HG03439 (cell line): Measurements from ENCODE around the gene RPL34.
"Not testable (repeated sequence)": the region's sequence is repeated elsewhere in the genome, so short reads cannot be mapped to it uniquely, and the experiment has no call there.

ENCODE experiments used
- ATAC-seq: cut with Tn5 transposase; IDR thresholded peaks from one replicate; pipeline ENCODE4 v1.9.1; 2021; ENCODE audit warnings: mild to moderate bottlenecking, moderate library complexity; ENCODE audit not compliant: unreplicated experiment

Gene RPL34

DNA sequence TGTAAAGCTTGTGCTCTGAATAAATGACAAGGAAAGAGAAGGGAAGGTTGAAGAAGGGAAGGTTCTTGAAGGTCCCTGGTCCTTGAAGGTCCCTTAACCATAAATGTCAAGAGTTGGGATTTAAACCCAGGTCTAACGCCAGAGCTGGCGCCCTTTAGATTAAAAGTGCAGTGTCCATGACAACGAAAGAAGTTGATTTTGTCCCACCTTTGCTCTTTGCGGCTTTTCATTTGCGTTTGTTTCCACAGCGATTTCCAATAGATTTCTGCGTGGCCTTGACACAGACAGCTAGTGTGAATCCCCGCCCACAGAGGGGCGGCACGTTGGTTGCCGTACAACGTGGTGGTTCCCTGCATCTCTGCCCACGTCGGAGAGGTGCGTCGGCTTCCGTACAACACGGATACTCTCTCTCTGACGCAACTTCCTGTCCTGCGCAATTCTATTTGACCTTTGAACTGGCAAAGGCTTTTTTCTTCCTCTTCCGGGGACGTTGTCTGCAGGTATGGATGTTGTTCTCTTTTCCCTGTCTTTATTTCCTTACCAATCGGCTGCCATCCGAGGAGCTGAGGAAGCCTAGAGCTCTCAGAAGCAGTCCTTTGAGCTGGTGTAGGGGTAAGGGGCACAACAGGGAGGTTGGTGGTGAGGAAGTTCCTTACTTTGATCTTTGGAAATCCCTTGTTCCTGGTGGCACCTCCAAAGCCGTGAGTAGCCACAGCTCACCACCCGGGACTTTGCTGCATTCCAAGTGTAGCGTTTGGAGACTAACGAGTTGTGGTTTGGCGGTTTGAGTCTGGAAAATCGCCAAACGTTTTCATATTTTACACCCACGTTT is at the start of gene RPL34:
Gene RPL34, plus strand, starts transcription at position 476 of the 832 bp plus-strand sequence. CDS start 1,384 bp downstream, outside the sequence.
- ATAC-seq, result peak; percentile 100

DNA sequence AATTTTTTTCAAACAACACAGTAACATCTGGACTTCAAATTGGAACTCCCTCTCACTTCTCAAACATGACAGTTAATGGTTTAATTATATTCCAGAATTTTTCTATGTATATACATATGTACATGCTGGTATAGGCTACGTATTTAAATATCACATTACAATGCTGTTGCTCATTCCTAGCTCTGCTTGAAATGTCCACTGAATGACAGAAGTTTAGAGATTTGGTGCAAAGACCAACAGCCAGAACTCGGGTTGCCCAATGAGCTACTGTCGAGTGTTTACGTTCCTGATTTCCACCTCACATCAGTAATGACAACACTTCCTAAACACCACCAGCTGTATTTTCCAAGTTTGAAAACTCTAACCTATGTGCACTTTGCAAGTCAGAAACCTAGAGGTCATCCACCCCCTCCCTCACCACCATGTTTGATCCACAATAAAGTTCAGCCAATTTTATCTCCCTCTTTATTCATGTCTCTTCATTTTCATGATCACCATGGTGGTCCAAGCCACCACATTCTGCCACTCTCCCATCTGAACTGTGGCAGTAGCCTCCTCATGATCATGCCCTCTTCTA is 49.3 kb upstream of the RPL34 start:
- ATAC-seq, result no peak

DNA sequence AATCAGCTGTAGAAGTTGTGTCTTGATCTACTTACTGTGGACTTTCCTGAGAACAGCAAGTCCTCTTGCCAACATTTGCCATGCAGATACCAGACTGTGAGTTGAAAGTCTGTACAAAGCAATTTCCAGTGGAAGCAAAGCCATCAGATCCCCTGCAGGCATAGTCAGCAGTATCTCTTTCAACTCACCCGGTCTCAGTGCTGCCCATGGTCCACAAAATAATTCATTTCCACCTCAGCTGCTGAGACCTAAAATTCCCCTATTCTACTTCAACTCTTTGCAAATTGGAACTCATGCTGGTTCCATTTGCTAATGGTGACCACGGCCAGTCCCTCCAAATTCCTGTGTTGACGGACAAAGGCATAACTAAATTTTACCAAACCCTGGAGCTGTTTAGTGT is 46.0 kb upstream of the RPL34 start:
- ATAC-seq, result no peak

DNA sequence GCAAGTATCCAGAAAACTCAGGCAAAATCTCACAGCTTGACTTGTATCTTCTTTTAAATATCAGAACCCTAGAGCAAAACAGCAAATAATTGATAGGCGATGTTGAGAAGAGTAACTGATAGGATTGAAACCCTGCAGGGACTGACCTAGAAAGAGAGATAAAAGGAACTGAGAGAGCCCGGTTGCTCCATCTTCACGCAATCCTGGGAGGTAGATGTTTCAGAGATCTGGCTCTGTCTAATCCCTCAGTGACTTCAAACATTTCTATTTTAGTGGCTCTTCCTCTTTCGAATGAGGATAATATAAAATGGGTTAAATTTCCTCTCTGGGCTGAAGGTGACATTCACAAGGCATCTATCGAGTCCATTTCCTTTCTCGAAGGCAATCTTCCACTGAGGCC is 39.3 kb upstream of the RPL34 start:
- ATAC-seq, result no peak

DNA sequence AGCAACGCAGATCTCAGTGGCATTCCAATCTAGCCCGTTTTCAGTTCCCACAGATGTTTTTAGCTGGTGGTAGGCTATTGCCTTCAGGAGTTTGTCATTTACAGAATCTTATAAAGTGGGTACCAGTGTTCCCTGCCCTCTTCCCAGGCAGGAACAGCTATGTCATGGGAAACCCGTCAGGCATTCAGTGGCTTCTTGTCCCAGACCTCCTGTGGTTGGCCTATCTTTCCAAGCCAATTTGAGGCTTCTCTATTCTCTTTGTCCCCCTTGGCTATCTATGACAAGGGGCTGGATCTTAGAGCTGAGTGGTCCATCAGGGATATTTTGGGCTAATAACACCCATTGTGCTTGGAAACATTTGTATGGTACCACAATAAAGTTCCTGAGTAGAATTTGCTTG is 33.6 kb upstream of the RPL34 start:
- no peak for ATAC-seq

DNA sequence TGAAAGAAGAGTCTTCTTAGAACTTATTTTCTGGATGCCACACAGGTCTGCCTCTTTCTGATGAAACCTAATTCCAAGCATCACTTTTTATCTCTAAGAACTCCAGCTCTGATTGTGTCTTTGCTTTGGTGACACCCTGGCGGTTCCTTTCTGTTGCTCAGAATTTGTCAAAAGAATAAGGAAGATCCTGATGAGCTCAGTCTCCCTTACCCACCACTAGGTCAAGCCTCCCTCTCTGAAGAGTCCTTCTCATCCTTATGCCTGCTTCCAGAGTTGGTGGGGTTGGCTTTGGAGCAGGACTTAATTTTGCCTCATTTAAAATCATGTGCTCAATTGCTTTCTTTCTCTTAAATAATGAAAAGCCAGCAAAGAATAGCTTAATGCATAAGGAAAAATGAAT is 31.5 kb upstream of the RPL34 start:
- no peak for ATAC-seq

DNA sequence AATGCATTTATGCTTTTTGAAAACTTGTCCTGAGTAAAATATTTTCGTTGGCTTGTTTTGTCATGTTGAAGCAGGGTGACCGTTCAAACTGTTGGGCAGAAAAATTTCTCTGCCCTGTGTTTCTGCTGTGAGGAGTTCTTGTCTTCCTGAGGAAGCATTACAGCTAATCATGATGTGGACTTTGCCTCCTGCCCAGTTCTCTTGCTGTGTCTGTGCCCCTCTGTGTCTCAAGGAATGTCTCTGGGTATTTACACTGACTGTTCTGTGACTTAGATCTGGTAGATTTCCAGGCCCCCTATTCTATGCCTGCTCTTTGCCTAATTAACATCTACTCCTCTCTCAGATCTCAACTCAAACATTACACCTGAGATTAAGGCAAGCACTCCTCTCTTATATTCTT is 30.4 kb upstream of the RPL34 start:
- no peak for ATAC-seq

DNA sequence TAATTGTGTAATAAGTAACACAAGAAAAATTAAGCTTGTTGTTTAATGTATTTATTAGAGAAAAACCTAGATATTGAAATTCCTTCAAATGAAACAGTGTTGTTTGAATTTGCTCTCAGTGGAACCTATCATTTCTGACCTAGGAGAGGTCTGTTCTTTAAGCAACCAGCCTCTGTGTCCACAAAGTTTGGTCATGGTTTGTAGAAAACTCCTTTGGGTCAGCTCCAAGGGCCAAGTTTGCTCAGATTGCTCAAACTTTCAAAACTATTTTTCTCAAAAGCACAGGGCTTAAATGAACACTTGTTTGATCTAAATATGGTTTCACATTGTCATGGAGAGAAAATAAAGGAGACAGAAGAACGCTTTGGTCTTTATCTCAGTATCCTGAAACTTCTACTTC is 29.6 kb upstream of the RPL34 start:
- no peak for ATAC-seq

DNA sequence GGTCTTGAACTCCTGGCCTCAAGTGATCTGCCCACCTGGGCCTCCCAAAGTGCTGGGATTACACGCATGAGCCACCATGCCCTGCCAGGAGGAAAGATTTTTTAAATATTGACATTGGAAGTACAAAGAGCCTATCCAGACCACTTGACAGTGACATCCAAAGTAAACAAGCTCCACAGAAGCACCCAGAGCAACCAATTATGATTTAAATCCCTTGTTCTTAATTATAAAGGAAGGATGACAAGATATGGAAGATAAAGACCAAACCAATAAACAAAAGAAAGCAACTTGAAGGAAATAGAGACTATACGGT is 27.7 kb upstream of the RPL34 start:
- ATAC-seq, result no peak

DNA sequence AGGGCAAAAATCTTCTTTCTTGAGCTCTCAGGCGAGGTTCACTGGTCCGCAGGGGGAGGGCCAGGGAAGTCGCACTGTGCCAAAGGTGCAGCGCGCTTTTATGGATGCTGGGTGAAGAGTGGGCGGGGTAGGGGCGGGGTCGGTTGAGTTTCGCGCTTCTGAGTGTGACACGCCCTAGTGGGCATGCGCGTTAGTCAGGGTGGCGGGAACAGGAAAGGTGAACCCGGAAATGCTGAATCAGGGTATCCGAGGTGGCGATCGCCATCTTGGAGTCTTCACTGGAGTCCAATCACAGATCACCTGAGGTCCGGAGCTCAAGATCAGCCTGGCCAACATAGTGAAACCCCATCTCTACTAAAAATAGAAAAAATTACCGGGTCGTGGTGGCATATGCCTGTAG is 26.1 kb upstream of the RPL34 start:
- not testable (repeated sequence) for ATAC-seq

DNA sequence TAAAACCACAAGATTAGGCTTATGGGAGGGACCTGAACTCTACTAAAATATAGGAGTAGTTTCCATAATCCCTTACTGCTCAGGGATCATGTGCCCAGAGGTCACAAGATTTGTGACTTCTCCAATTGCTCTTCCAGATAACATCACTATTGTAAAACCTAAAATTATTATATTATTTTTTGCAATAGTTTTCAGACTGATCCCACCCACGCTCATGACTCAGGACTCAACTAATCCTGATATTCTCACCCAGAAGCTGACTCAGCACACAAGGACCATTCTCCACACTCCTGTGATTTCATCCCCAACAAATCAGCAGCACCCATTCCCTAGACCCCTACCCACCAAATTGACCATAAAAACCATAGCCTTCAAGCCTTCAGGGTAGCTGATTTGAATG is 24.0 kb upstream of the RPL34 start:
- ATAC-seq, result no peak

DNA sequence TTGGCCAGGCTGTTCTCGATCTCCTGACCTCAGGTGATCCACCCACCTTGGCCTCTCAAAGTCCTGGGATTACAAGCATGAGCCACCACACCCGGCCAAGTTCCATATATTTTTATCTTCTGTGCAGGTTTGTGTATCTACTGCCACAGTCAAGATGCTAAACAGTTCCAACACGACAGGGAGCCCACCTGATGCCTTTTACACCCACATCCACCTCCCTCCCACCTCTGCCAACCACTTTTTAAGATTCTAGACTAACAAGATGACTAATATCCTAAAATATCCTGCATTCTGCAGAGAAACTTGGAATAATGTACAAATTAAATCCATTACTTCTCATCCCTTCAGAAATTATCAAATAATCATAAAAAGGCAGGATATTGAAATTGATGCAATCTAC is 19.3 kb upstream of the RPL34 start:
- ATAC-seq, result no peak

DNA sequence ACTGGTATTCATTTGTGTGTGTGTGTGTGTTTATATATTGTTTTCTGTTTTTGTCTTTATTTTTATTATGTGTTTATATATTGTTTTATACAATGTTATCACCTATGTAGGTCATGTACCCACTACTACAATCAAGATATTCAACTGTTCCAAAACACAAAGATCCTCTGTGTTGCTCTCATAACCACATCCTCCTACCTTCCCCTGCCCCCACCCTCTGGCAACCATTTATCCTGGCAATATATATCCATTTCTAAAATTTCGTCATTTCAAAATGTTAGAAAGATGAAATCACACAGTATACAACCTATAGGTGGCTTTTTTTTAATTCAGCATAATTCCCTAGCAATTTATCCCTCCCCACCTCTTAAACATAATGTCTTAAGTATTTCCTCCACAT is 18.8 kb upstream of the RPL34 start:
- no peak for ATAC-seq

DNA sequence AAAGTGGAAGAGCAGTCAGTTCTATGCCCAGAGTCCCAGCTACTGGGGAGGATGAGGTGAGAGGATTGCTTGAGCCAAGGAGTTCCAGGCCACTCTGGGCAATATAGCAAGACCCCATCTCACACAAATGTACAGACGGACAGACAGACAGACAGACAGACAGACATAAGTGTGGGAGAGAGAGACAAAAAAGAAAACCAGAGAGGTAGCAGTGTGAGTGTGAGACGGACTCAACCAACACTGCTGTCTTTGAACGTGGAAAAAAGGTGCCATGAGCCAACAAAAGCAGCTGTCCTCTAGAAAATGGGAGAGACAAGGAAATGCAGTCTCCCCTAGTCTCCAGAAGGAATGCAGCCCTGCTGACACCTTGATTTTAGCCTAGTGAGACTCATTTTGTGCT is 18.2 kb upstream of the RPL34 start:
- ATAC-seq, result no peak

DNA sequence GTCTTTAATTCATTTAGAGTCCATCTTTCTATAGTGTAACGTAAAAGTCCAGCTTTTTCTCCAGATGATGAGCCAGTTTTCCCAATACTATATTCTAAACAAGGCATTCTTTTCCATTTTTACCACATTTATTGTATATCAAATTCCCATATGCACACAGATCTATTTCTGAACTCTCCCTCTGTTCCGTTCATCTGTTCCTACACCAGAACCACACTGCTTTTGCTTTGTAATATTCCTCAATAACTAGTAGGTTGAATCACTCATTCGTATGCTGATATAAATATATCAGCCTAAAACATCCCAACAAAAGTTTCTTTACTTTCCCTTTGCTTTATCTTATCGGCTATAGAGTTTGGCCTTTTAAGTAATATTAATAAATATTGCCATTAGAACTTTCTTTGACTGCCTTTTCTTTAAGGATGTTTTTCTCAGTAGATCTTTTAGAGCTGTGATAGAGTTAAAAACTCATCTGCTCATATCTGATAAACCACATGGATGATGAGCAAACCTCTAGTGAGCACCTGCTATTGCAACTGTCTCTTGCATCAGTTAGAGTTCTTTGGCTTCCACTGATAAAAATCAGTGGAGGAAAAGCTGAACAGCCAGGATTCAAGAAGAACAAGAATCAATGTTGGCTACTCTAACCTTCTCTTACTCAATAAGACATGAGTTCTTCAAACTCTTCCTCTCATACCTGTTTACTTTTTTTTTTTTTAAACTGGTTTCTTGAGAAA is 13.1 kb upstream of the RPL34 start:
- no peak for ATAC-seq

DNA sequence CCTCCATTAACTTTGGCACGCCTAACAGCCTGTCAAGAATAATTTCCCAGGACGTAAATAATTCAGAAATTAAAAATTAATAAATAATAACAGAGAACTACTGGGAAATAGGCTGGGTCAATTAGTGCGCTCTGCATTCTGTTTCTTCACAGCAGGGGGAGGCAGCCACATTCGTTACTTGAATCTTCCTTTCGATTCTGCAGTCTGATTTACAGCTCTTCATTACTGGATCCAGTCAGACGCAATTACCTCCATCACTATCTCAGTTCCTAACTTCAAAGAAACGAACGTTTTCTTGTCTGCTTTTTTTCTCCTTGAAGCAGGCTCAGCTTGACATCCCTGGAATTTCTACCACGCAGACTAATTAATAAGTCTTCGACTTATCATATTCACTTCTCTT is 9.0 kb upstream of the RPL34 start:
- ATAC-seq, result no peak

DNA sequence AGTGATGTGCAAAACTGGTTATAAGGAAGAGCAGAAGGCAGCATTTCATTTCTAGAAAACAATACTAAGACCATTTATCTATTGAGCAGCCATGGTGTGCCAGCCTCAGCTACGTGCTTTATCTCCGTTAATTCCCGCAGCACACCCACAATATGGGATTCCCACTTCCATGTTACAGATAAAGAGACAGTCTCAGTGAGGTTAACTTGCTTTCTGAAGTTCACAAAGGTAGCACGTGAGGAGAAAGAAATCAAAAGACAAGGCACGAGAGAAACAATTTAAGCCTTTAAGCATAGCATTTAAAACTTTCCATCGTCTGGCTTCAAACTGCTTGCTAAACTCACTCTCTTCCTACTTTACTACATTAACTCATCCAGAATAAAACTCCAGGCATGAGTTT is 8.0 kb upstream of the RPL34 start:
- ATAC-seq, result no peak

DNA sequence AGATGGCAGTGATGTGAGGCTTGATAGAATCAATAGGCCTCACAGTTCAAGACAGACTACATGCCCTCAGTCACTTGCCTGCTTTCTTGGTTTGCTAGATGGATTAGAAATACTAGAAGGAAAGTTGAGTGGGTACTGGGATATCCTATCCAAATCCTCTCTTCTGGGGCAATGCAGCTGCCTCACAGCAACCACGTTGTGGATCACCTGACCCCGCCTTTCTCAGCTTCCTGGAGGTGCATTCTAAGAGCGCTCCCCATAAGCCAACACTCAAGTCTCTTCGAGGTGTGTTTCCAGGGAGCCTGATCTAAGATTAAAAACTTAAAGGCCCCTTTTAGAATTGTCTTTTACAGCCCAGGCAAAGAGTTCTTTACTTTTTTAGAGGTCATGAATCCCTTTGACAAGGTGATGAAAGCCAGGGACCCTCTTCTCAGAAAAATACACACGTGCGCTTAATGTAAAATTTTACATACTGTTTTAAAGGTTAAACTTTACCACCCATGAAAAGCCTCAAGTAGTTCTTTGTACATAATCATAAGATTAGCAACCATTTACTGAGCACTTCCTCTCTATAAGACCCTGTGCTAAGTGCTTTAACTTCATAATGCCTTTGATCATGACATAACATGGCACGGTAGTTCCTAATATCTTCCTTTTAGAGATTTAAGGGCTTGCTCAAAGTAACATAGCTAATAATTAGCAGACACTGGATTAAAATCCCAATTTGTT is 840 bp upstream of the RPL34 start:
- ATAC-seq, result peak; percentile 7

DNA sequence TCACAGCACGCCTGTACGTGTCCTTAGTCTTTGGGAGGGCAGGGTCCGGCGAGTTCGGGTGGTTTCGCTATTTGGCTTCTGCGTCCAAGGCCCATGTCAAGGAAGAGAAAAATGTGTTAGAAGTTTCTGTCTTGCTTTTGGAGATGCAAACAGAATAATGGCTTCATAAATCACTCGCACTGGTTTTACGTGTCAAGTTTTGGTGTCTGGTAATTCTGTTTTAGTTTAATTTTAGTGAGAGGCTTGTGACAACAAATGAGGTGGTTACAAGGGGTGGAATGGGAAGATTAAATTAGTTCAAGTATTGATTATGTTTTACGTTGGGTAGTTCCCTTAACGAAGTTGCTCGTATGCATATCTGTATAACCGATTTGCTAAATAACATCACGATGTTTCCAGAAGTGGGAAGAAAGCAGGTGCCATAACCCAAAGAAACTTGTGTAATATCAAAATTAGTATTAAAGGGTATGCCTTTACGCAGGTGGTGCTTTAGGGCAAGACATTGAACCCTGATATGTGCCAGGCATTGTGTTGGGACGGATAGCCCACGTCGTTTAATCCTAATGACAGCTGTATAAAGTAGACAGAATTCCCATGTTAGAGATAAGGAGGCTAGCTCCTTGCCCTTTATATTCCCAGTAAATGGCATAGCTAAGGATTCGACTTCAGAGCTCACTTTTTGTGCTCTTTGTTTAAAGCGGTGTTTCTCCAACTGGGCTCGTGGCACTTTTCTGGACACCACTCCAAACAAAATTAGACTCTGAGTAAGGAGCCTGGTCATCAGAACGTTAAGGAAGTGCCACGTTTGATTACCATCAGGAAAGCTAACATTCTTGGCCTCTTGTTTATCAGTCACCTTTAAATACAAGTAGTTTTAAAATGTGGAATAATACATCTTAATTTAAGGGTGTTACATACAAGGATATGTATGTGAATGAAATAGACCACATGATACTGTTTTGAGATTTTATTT is 843 bp downstream of the RPL34 start:
- no peak for ATAC-seq

DNA sequence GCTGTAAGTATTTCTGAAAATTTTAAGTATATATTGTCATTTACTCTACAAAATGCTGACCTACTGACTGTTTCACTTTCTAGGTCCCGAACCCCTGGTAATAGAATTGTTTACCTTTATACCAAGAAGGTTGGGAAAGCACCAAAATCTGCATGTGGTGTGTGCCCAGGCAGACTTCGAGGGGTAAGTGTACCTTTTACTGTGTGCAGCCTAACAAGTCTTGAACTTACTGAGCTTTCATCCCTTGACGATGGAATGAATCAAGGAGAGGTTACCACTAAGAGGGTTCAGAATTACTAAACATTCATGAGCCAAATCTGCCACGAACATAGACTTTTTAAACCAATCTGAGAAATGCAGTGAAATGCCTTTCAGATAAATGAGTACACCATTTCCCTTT is 1.6 kb downstream of the RPL34 start:
- ATAC-seq, result no peak
